Trophoblast cell (in vitro differentiated cells and primary cell): ENCODE measurements around the gene ZFP82.

Experiments used
- DNase-seq, 2 donors: peaks; one replicate each; pipeline ENCODE4 v3.0.0-alpha.2; 2016
- H2AFZ ChIP-seq: 2 replicates; pipeline ENCODE4 v1.6.1; 2013; ENCODE audit warnings: low read length, moderate library complexity, mild to moderate bottlenecking; ENCODE audit not compliant: insufficient read depth, poor library complexity
- H2AK5ac ChIP-seq: 2 replicates; pipeline ENCODE4 v1.6.1; 2013; ENCODE audit warnings: mild to moderate bottlenecking, low read length
- H2BK120ac ChIP-seq: 2 replicates; pipeline ENCODE4 v1.6.1; 2013; ENCODE audit warnings: low read length, mild to moderate bottlenecking, moderate library complexity; ENCODE audit not compliant: insufficient read depth, poor library complexity
- H2BK12ac ChIP-seq: 2 replicates; pipeline ENCODE4 v1.6.1; 2013; ENCODE audit warnings: mild to moderate bottlenecking, low read length, moderate library complexity
- H2BK5ac ChIP-seq: 2 replicates; pipeline ENCODE4 v1.6.1; 2013; ENCODE audit warnings: low read length, low read depth, moderate library complexity, mild to moderate bottlenecking; ENCODE audit not compliant: poor library complexity
- H3K14ac ChIP-seq: 2 replicates; pipeline ENCODE4 v1.6.1; 2013; ENCODE audit warnings: mild to moderate bottlenecking, low read length
- H3K18ac ChIP-seq: 2 replicates; pipeline ENCODE4 v1.6.1; 2013; ENCODE audit warnings: mild to moderate bottlenecking, low read length
- H3K23ac ChIP-seq: 2 replicates; pipeline ENCODE4 v1.6.1; 2013; ENCODE audit warnings: low read length
- H3K27ac ChIP-seq: 2 replicates; pipeline ENCODE4 v1.5.1; 2013; ENCODE audit warnings: low read depth, mild to moderate bottlenecking, inconsistent platforms, low read length, moderate library complexity
- H3K27me3 ChIP-seq: 2 replicates; pipeline ENCODE4 v1.6.1; 2013; ENCODE audit warnings: inconsistent platforms, mild to moderate bottlenecking, low read length, moderate library complexity; ENCODE audit not compliant: insufficient read depth
- H3K36me3 ChIP-seq, 2 experiments: 1 replicate in 1 of 2; 2 replicates in 1 of 2; pipeline ENCODE4 v1.6.1; 2013; ENCODE audit warnings: low read length in 2 of 2, mild to moderate bottlenecking in 2 of 2, moderate library complexity in 1 of 2; ENCODE audit not compliant: insufficient read depth in 2 of 2, control insufficient read depth in 1 of 2
- H3K4ac ChIP-seq: 2 replicates; pipeline ENCODE4 v1.6.1; 2013; ENCODE audit warnings: low read depth, mild to moderate bottlenecking, low read length, moderate library complexity
- H3K4me1 ChIP-seq, 2 experiments: 1 replicate in 1 of 2; 2 replicates in 1 of 2; pipeline ENCODE4 v1.6.1; 2013; ENCODE audit warnings: low read length in 2 of 2, mild to moderate bottlenecking in 2 of 2, moderate library complexity in 1 of 2; ENCODE audit not compliant: insufficient read depth in 2 of 2, control insufficient read depth in 1 of 2
- H3K4me2 ChIP-seq: 2 replicates; pipeline ENCODE4 v1.6.1; 2013; ENCODE audit warnings: inconsistent platforms, mild to moderate bottlenecking, low read length, moderate library complexity
- H3K4me3 ChIP-seq: 2 replicates; pipeline ENCODE4 v1.5.1; 2013; ENCODE audit warnings: mild to moderate bottlenecking, low read depth, low read length, inconsistent platforms
- H3K79me1 ChIP-seq: one replicate; pipeline ENCODE4 v1.6.1; 2013; ENCODE audit warnings: low read length
- H3K79me2 ChIP-seq: 2 replicates; pipeline ENCODE4 v1.6.1; 2013; ENCODE audit warnings: low read length, mild to moderate bottlenecking; ENCODE audit not compliant: control insufficient read depth, insufficient read depth, poor library complexity
- H3K9ac ChIP-seq: 2 replicates; pipeline ENCODE4 v1.6.1; 2013; ENCODE audit warnings: mild to moderate bottlenecking, low read length
- H3K9me3 ChIP-seq: 2 replicates; pipeline ENCODE4 v1.6.1; 2013; ENCODE audit warnings: low read depth, mild to moderate bottlenecking, control low read depth, inconsistent platforms, low read length; ENCODE audit not compliant: insufficient read depth
- H4K12ac ChIP-seq: 2 replicates; pipeline ENCODE4 v1.6.1; 2013; ENCODE audit warnings: low read depth, mild to moderate bottlenecking, low read length, moderate library complexity
- H4K8ac ChIP-seq: 2 replicates; pipeline ENCODE4 v1.6.1; 2013; ENCODE audit warnings: low read depth, mild to moderate bottlenecking, low read length, moderate library complexity
- H4K91ac ChIP-seq: one replicate; pipeline ENCODE4 v1.6.1; 2013; ENCODE audit warnings: low read depth, mild to moderate bottlenecking, low read length, moderate library complexity
- whole genome bisulfite sequencing: extraction: QIAGEN DNeasy Blood & Tissue Kit; methylation state at CpG from one replicate; pipeline ENCODE4 v1.1.7; 2013; ENCODE audit warnings: missing lambda C conversion rate; ENCODE audit not compliant: insufficient read length, insufficient coverage; ENCODE audit errors: extremely low coverage; 5-methylcytosine and 5-hydroxymethylcytosine counted together

ZFP82 gene

GRCh38 chr19:36404498-36404897 lies 13.9 kb downstream of the ZFP82 start:
- Histone ChIP-seq H3K4ac (no peak overlapping the region), H2AFZ (no peak overlapping the region), H3K4me1 (no peaks in the 10 kb centered on the region), H3K4me3 (no peak overlapping the region), H3K14ac (no peak overlapping the region), H3K18ac (no peak overlapping the region), H3K79me1 (no peaks in the 10 kb centered on the region), H4K91ac (no peak overlapping the region), H3K36me3 (peaks cover 14 to 17% of the 10 kb centered on the region in 2 experiments), H2BK12ac (no peak overlapping the region), H4K8ac (no peak overlapping the region), H3K4me2 (no peak overlapping the region), H3K27me3 (no peaks in the 10 kb centered on the region), H2BK5ac (no peak overlapping the region), H3K27ac (no peak overlapping the region), H2BK120ac (no peak overlapping the region), H4K12ac (no peak overlapping the region), H2AK5ac (no peak overlapping the region), H3K9me3 (no peaks in the 10 kb centered on the region), H3K9ac (no peak overlapping the region), H3K79me2 (no peaks in the 10 kb centered on the region), H3K23ac (no peak overlapping the region)
- no CpG with 5 or more reads among the region's 3 CpGs for WGBS
- no peak for DNase-seq

GRCh38 chr19:36401475-36401874 lies 17.0 kb downstream of the ZFP82 start:
- H4K8ac ChIP-seq, result no peak overlapping the region
- WGBS, result no CpG with 5 or more reads among the region's 7 CpGs

GRCh38 chr19:36398571-36398970 lies 19.9 kb downstream of the ZFP82 start:
- no peak overlapping the region for H2AFZ ChIP-seq
- H3K4me3 ChIP-seq, result no peak overlapping the region
- no peak overlapping the region for H3K23ac ChIP-seq
- H3K9me3 ChIP-seq, result peaks cover 6% of the 10 kb centered on the region
- no peaks in the 10 kb centered on the region for H3K4me1 ChIP-seq
- no peaks in the 10 kb centered on the region for H3K79me1 ChIP-seq
- no peak overlapping the region for H3K4ac ChIP-seq
- H4K91ac ChIP-seq, result no peak overlapping the region
- H2AK5ac ChIP-seq, result no peak overlapping the region
- WGBS, result no CpG with 5 or more reads among the region's 3 CpGs
- H3K14ac ChIP-seq, result no peak overlapping the region
- no peak overlapping the region for H3K4me2 ChIP-seq
- H4K12ac ChIP-seq, result no peak overlapping the region
- H2BK5ac ChIP-seq, result no peak overlapping the region
- no peaks in the 10 kb centered on the region for H3K79me2 ChIP-seq
- H2BK120ac ChIP-seq, result no peak overlapping the region
- no peak overlapping the region for H4K8ac ChIP-seq
- H3K18ac ChIP-seq, result no peak overlapping the region
- no peak overlapping the region for H3K9ac ChIP-seq
- no peak overlapping the region for H3K27ac ChIP-seq
- H2BK12ac ChIP-seq, result no peak overlapping the region
- no peak for DNase-seq
- peaks cover 26 to 32% of the 10 kb centered on the region in 2 experiments for H3K36me3 ChIP-seq
- H3K27me3 ChIP-seq, result no peaks in the 10 kb centered on the region

More at GRCh38 chr19:36401475-36401874, 17.0 kb downstream of the ZFP82 start:
- Histone ChIP-seq H2BK5ac (no peak overlapping the region), H4K12ac (no peak overlapping the region), H3K4me2 (no peak overlapping the region), H2AK5ac (no peak overlapping the region), H2AFZ (no peak overlapping the region), H3K27ac (no peak overlapping the region), H3K9ac (no peak overlapping the region), H3K36me3 (peaks cover 25 to 28% of the 10 kb centered on the region in 2 experiments), H3K23ac (no peak overlapping the region), H3K14ac (no peak overlapping the region), H3K27me3 (no peaks in the 10 kb centered on the region), H2BK120ac (no peak overlapping the region), H3K18ac (no peak overlapping the region), H2BK12ac (no peak overlapping the region), H3K4me1 (no peaks in the 10 kb centered on the region), H3K4ac (no peak overlapping the region), H3K9me3 (peaks cover 3% of the 10 kb centered on the region), H3K4me3 (no peak overlapping the region), H4K91ac (no peak overlapping the region), H3K79me2 (no peaks in the 10 kb centered on the region), H3K79me1 (no peaks in the 10 kb centered on the region)
- no peak for DNase-seq

GRCh38 chr19:36392916-36393673 lies 25.3 kb downstream of the ZFP82 start:
- Histone ChIP-seq H3K4me1 (no peaks in the 10 kb centered on the region), H4K91ac (no peak overlapping the region), H3K79me2 (no peaks in the 10 kb centered on the region), H3K27me3 (no peaks in the 10 kb centered on the region), H3K4me2 (no peak overlapping the region), H3K23ac (no peak overlapping the region), H3K36me3 (peaks cover 21 to 37% of the 10 kb centered on the region in 2 experiments), H4K12ac (no peak overlapping the region), H3K27ac (no peak overlapping the region), H4K8ac (no peak overlapping the region), H3K18ac (no peak overlapping the region), H2BK120ac (no peak overlapping the region), H3K14ac (no peak overlapping the region), H3K9me3 (peaks cover 17% of the 10 kb centered on the region), H3K4me3 (no peak overlapping the region), H3K9ac (no peak overlapping the region), H2AK5ac (no peak overlapping the region), H3K79me1 (no peaks in the 10 kb centered on the region), H2BK5ac (no peak overlapping the region), H3K4ac (no peak overlapping the region), H2BK12ac (no peak overlapping the region), H2AFZ (no peak overlapping the region)
- peak; percentile 59 to 72 for DNase-seq
- no CpG with 5 or more reads among the region's 11 CpGs for WGBS
